Measurements from ENCODE around the gene PTGFRN. TPM values are rescaled to one million over a fixed set of nuclear protein-coding genes. Genes with fewer than 3 reads are reported as not detected.

PTGFRN gene
- total and polyA plus RNA-seq, 2 of the 13 experiments (the other 11 are each of a cell fraction or from before 2014, with no cell fraction given): 3.3 to 11.3 TPM

DNA sequence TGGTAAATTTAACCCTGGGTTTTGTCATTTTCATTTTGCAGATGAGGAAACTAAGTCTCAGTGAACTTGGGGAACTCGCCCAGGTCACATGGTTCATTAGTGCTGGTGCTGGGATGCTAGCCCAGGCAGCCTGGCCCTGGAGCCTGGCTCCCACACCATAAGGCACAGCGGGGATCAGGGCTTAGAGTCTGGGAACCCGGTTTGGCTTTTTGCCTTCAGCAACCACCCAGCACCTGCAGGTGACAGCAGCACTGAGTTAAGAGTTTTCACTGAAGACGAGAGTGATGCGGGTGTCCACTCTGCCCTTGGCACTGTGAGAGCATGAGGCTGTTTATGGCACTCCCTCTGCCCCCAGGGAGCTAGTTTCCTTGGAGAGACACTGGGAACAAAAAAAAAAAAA is 73.4 kb downstream of the PTGFRN start:
- Histone ChIP-seq H3K4me1 (ENCODE audit: insufficient read depth, low read length) (peaks cover 26% of the 10 kb centered on the region), H3K4me2 (ENCODE audit: low read depth, low read length) (no peak overlapping the region), H3K79me2 (ENCODE audit: insufficient read depth, low read length) (no peaks in the 10 kb centered on the region), H4K20me1 (ENCODE audit: insufficient read depth, low read length) (no peaks in the 10 kb centered on the region), H3K27me3 (ENCODE audit: control insufficient read depth in 1 of 2, insufficient read depth in 2 of 2, low read length in 2 of 2) (no peaks in the 10 kb centered on the region), H3K9ac (ENCODE audit: insufficient read depth, low read depth, low read length) (no peak overlapping the region), H2AFZ (ENCODE audit: low read length) (no peak overlapping the region), H3K36me3 (replicated peaks in 1 of 2; ENCODE audit: control insufficient read depth in 1 of 2, insufficient read depth in 2 of 2, low read length in 2 of 2) (no peaks in the 10 kb centered on the region), H3K4me3 (replicated peaks in 1 of 3; ENCODE audit: insufficient read depth in 1 of 3, low read depth in 2 of 3, low read length in 3 of 3) (no peak overlapping the region), H3K9me3 (ENCODE audit: low read length) (no peaks in the 10 kb centered on the region), H3K27ac (ENCODE audit: extremely low read length, insufficient read depth, low read length) (no peak overlapping the region)
- intact Hi-C loops (cut with micrococcal nuclease; ENCODE audit: unreplicated experiment): no loop called here
- ChIA-PET CTCF (ENCODE audit: low intra/inter-chr PET ratio, low total read pairs) (no interaction called here), POLR2A (no interaction called here)
- TF ChIP-seq ATF7-NPFF (CRISPR knock-in tag; IDR thresholded peaks at IDR 0.05; ENCODE audit: low read depth) (no peak), ZNF629 (CRISPR knock-in tag; conservative IDR thresholded peaks at IDR 0.05) (no peak), THAP11 (CRISPR knock-in tag; IDR thresholded peaks at IDR 0.05) (no peak), PHF8 (CRISPR knock-in tag; IDR thresholded peaks at IDR 0.05) (no peak)
- TF ChIP-seq, protein P1, sequence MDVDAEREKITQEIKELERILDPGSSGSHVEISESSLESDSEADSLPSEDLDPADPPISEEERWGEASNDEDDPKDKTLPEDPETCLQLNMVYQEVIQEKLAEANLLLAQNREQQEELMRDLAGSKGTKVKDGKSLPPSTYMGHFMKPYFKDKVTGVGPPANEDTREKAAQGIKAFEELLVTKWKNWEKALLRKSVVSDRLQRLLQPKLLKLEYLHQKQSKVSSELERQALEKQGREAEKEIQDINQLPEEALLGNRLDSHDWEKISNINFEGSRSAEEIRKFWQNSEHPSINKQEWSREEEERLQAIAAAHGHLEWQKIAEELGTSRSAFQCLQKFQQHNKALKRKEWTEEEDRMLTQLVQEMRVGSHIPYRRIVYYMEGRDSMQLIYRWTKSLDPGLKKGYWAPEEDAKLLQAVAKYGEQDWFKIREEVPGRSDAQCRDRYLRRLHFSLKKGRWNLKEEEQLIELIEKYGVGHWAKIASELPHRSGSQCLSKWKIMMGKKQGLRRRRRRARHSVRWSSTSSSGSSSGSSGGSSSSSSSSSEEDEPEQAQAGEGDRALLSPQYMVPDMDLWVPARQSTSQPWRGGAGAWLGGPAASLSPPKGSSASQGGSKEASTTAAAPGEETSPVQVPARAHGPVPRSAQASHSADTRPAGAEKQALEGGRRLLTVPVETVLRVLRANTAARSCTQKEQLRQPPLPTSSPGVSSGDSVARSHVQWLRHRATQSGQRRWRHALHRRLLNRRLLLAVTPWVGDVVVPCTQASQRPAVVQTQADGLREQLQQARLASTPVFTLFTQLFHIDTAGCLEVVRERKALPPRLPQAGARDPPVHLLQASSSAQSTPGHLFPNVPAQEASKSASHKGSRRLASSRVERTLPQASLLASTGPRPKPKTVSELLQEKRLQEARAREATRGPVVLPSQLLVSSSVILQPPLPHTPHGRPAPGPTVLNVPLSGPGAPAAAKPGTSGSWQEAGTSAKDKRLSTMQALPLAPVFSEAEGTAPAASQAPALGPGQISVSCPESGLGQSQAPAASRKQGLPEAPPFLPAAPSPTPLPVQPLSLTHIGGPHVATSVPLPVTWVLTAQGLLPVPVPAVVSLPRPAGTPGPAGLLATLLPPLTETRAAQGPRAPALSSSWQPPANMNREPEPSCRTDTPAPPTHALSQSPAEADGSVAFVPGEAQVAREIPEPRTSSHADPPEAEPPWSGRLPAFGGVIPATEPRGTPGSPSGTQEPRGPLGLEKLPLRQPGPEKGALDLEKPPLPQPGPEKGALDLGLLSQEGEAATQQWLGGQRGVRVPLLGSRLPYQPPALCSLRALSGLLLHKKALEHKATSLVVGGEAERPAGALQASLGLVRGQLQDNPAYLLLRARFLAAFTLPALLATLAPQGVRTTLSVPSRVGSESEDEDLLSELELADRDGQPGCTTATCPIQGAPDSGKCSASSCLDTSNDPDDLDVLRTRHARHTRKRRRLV (CRISPR knock-in tag; IDR thresholded peaks at IDR 0.05): no peak
- peak; percentile 22; the same call in 1 of the 3 replicates for ATAC-seq
- in situ Hi-C loops (cut with HindIII; ENCODE audit: extremely low pct_ligation_motif_present, low pct_unique_long_range_greater_than_20kb): no loop called here
- no peak for FAIRE-seq
- no peak for DNase-seq (ENCODE audit: low spot score)
- WGBS (ENCODE audit: low lambda C conversion rate): 63% methylated on average over 5 of the region's 5 CpGs
- BruUV-seq (replicated peaks): no TSS peak

All from HepG2 (cell line).